Neural cell (in vitro differentiated cells): ENCODE measurements around the gene CLEC4M. TPM values are rescaled to one million over a fixed set of nuclear protein-coding genes. Genes with fewer than 3 reads are reported as not detected.
"Not testable (repeated sequence)": the region's sequence is repeated elsewhere in the genome, so short reads cannot be mapped to it uniquely, and the experiment has no call there.

ENCODE experiments used
- H2AFZ ChIP-seq: fragments of 200-600, 300-800 bp; sonication (generic), shearing (Covaris generic); 2 replicates; pipeline ENCODE4 v1.6.0; 2014; ENCODE audit warnings: low read depth, mild to moderate bottlenecking, antibody characterized with exemption, low read length, moderate library complexity
- H3F3A ChIP-seq: fragments of 200-600 bp; shearing (Covaris generic); 2 replicates; pipeline ENCODE4 v1.6.1; 2016; ENCODE audit warnings: mild to moderate bottlenecking, moderate library complexity, mixed read lengths, antibody characterized with exemption, low read length; ENCODE audit not compliant: insufficient read depth, poor library complexity, severe bottlenecking
- H3K27ac ChIP-seq: fragments of 200-600, 300-800 bp; sonication (generic), shearing (Covaris generic); 2 replicates; pipeline ENCODE4 v1.5.1; 2014; ENCODE audit warnings: mild to moderate bottlenecking, low read length, moderate library complexity
- H3K27me3 ChIP-seq: fragments of 300-800, 200-600 bp; sonication (generic), shearing (Covaris generic); 2 replicates; pipeline ENCODE4 v1.6.0; 2014; ENCODE audit warnings: mild to moderate bottlenecking, low read depth, low read length, moderate library complexity; ENCODE audit not compliant: insufficient read depth
- H3K36me3 ChIP-seq: fragments of 300-800, 200-600 bp; sonication (generic), shearing (Covaris generic); 2 replicates; pipeline ENCODE4 v1.5.1; 2014; ENCODE audit warnings: mild to moderate bottlenecking, antibody characterized with exemption, low read length, moderate library complexity; ENCODE audit not compliant: insufficient read depth
- H3K4me2 ChIP-seq: fragments of 300-800, 200-600 bp; sonication (generic), shearing (Covaris generic); 2 replicates; pipeline ENCODE4 v1.6.0; 2014; ENCODE audit warnings: mild to moderate bottlenecking, low read length
- H3K4me3 ChIP-seq: fragments of 300-800, 200-600 bp; sonication (generic), shearing (Covaris generic); 2 replicates; pipeline ENCODE4 v1.5.1; 2014; ENCODE audit warnings: mild to moderate bottlenecking, low read length, moderate library complexity
- H3K79me2 ChIP-seq: fragments of 200-600 bp; shearing (Covaris generic); replicated peaks from 2 replicates; pipeline ENCODE4 v1.6.0; 2014; ENCODE audit warnings: mild to moderate bottlenecking, low read length, moderate library complexity; ENCODE audit not compliant: insufficient read depth
- H3K9ac ChIP-seq: fragments of 300-800, 200-600 bp; sonication (generic), shearing (Covaris generic); 2 replicates; pipeline ENCODE4 v1.6.1; 2016; ENCODE audit warnings: mild to moderate bottlenecking, low read length, mixed read lengths
- H3K9me2 ChIP-seq: fragments of 200-600 bp; shearing (Covaris generic); 2 replicates; pipeline ENCODE4 v1.6.1; 2016; ENCODE audit warnings: mild to moderate bottlenecking, low read length, mixed read lengths; ENCODE audit not compliant: insufficient read depth
- H3K9me3 ChIP-seq: fragments of 200-600, 300-800 bp; sonication (generic), shearing (Covaris generic); 2 replicates; pipeline ENCODE4 v1.6.1; 2016; ENCODE audit warnings: mild to moderate bottlenecking, mixed run types, low read length, moderate library complexity, mixed read lengths
- H4K20me1 ChIP-seq: fragments of 200-600 bp; shearing (Covaris generic); 2 replicates; pipeline ENCODE4 v1.6.1; 2016; ENCODE audit warnings: mild to moderate bottlenecking, mixed run types; ENCODE audit not compliant: insufficient read depth
- EP300 ChIP-seq: fragments of 450-650 bp; conservative IDR thresholded peaks from 2 replicates; pipeline ENCODE4 v1.6.1; 2014; ENCODE audit warnings: antibody characterized with exemption, mild to moderate bottlenecking, moderate library complexity; ENCODE audit not compliant: poor library complexity, severe bottlenecking
- EZH2 ChIP-seq: fragments of 200-600, 300-800 bp; shearing (Covaris generic), sonication (generic); IDR thresholded peaks from 2 replicates; pipeline ENCODE4 v1.6.1; 2014; ENCODE audit warnings: antibody characterized with exemption, low read length, borderline replicate concordance, mild to moderate bottlenecking; ENCODE audit not compliant: insufficient read depth, poor library complexity, severe bottlenecking
- MXI1 ChIP-seq: fragments of 450-650 bp; conservative IDR thresholded peaks from 2 replicates; pipeline ENCODE4 v1.6.1; 2014; ENCODE audit warnings: antibody characterized with exemption, mild to moderate bottlenecking; ENCODE audit not compliant: poor library complexity, severe bottlenecking
- POLR2AphosphoS5 ChIP-seq: IDR thresholded peaks from 2 replicates; pipeline ENCODE4 v1.6.1; 2012
- RAD21 ChIP-seq: fragments of 450-650 bp; conservative IDR thresholded peaks from 2 replicates; pipeline ENCODE4 v1.6.1; 2014; ENCODE audit warnings: antibody characterized with exemption, mild to moderate bottlenecking, moderate library complexity
- SMC3 ChIP-seq: fragments of 450-650 bp; conservative IDR thresholded peaks from 2 replicates; pipeline ENCODE4 v1.6.1; 2014; ENCODE audit warnings: antibody characterized with exemption, mild to moderate bottlenecking, moderate library complexity; ENCODE audit not compliant: poor library complexity
- TAF1 ChIP-seq: IDR thresholded peaks from 2 replicates; pipeline ENCODE4 v1.6.1; 2012; ENCODE audit warnings: low read depth
- polyA plus RNA-seq: library from polyadenylated mRNA; depleted of rRNA; stranded (reverse); fragments of >200 nt; gene quantifications from 2 replicates; pipeline ENCODE4 v1.2.3, GENCODE V29; 2014
- TF ChIP-seq, protein P1 (sequence below): fragments of 450-650 bp; IDR thresholded peaks from 2 replicates; pipeline ENCODE4 v1.5.1; 2014; ENCODE audit warnings: antibody characterized with exemption, mild to moderate bottlenecking, moderate library complexity; ENCODE audit not compliant: poor library complexity, severe bottlenecking
- TF ChIP-seq, protein P2 (sequence below): IDR thresholded peaks from 2 replicates; pipeline ENCODE4 v1.6.1; 2012; ENCODE audit warnings: borderline replicate concordance

Gene CLEC4M
- polyA plus RNA-seq, 1 donor from 2014 or later: not detected

- Histone ChIP-seq H3K9ac (no peak overlapping the region), H3K79me2 (no peaks in the 10 kb centered on the region), H3K27me3 (no peaks in the 10 kb centered on the region), H3K9me2 (no peaks in the 10 kb centered on the region), H3F3A (no peaks in the 10 kb centered on the region), H4K20me1 (no peaks in the 10 kb centered on the region), H3K4me3 (no peak overlapping the region), H3K36me3 (no peaks in the 10 kb centered on the region), H2AFZ (no peak overlapping the region), H3K4me2 (no peak overlapping the region), H3K27ac (no peak overlapping the region), H3K9me3 (no peaks in the 10 kb centered on the region)
- TF ChIP-seq, protein P1, sequence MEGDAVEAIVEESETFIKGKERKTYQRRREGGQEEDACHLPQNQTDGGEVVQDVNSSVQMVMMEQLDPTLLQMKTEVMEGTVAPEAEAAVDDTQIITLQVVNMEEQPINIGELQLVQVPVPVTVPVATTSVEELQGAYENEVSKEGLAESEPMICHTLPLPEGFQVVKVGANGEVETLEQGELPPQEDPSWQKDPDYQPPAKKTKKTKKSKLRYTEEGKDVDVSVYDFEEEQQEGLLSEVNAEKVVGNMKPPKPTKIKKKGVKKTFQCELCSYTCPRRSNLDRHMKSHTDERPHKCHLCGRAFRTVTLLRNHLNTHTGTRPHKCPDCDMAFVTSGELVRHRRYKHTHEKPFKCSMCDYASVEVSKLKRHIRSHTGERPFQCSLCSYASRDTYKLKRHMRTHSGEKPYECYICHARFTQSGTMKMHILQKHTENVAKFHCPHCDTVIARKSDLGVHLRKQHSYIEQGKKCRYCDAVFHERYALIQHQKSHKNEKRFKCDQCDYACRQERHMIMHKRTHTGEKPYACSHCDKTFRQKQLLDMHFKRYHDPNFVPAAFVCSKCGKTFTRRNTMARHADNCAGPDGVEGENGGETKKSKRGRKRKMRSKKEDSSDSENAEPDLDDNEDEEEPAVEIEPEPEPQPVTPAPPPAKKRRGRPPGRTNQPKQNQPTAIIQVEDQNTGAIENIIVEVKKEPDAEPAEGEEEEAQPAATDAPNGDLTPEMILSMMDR: no peak
- no peak for TF ChIP-seq SMC3
- TF ChIP-seq EZH2: no peak
These were observed 48.9 kb downstream of the CLEC4M start for GRCh38 chr19:7811989-7812388.

DNA sequence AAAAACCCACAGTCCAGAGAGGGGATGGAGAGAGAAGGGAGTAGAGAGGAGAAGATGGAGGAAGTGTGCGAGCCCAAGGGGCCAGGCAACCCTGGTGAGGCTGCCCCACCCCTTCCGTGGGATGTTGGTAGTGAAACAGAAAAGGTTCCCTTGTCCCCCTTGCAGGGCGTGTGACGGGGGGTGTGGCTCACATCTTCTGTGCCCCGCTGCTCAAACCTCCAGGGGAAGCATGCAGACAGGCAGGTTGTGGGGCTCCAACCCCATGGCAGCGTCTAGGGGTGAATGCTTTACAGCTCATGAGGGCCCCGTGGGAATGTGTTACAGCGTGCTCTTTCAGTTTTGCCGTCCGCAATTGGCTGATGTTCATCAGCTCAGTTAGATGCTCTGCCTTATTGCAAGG, 52.3 kb downstream of the CLEC4M start:
- Histone ChIP-seq H4K20me1 (no peaks in the 10 kb centered on the region), H3K9me3 (no peaks in the 10 kb centered on the region), H3K4me3 (no peak overlapping the region), H3K36me3 (no peaks in the 10 kb centered on the region), H3K4me2 (no peak overlapping the region), H3K9ac (no peak overlapping the region), H2AFZ (no peak overlapping the region), H3K27ac (no peak overlapping the region), H3K79me2 (no peaks in the 10 kb centered on the region), H3K9me2 (no peaks in the 10 kb centered on the region), H3F3A (no peaks in the 10 kb centered on the region), H3K27me3 (no peaks in the 10 kb centered on the region)
- TF ChIP-seq, protein P1: no peak
- no peak for TF ChIP-seq RAD21
- TF ChIP-seq SMC3: no peak
- no peak for TF ChIP-seq EP300
- no peak for TF ChIP-seq MXI1
- no peak for TF ChIP-seq TAF1
- TF ChIP-seq, protein P2, sequence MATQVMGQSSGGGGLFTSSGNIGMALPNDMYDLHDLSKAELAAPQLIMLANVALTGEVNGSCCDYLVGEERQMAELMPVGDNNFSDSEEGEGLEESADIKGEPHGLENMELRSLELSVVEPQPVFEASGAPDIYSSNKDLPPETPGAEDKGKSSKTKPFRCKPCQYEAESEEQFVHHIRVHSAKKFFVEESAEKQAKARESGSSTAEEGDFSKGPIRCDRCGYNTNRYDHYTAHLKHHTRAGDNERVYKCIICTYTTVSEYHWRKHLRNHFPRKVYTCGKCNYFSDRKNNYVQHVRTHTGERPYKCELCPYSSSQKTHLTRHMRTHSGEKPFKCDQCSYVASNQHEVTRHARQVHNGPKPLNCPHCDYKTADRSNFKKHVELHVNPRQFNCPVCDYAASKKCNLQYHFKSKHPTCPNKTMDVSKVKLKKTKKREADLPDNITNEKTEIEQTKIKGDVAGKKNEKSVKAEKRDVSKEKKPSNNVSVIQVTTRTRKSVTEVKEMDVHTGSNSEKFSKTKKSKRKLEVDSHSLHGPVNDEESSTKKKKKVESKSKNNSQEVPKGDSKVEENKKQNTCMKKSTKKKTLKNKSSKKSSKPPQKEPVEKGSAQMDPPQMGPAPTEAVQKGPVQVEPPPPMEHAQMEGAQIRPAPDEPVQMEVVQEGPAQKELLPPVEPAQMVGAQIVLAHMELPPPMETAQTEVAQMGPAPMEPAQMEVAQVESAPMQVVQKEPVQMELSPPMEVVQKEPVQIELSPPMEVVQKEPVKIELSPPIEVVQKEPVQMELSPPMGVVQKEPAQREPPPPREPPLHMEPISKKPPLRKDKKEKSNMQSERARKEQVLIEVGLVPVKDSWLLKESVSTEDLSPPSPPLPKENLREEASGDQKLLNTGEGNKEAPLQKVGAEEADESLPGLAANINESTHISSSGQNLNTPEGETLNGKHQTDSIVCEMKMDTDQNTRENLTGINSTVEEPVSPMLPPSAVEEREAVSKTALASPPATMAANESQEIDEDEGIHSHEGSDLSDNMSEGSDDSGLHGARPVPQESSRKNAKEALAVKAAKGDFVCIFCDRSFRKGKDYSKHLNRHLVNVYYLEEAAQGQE: no peak
- no peak for TF ChIP-seq POLR2AphosphoS5
- TF ChIP-seq EZH2: no peak

- H3K9me2 ChIP-seq, H3K4me3 ChIP-seq, H3K9me3 ChIP-seq, H3K27me3 ChIP-seq, H3F3A ChIP-seq, H4K20me1 ChIP-seq, H3K9ac ChIP-seq, H3K27ac ChIP-seq, H3K79me2 ChIP-seq, H2AFZ ChIP-seq, H3K36me3 ChIP-seq, H3K4me2 ChIP-seq: not testable (repeated sequence)
These were observed 53.0 kb downstream of the CLEC4M start for GRCh38 chr19:7816040-7816439.
